ENCODE data around the gene ZCCHC24. TPM values are rescaled to one million over a fixed set of nuclear protein-coding genes. Genes with fewer than 3 reads are reported as not detected.
"Not testable (repeated sequence)": the region's sequence is repeated elsewhere in the genome, so short reads cannot be mapped to it uniquely, and the experiment has no call there.

ZCCHC24 gene
- total and polyA plus RNA-seq, 11 donors: 18.7 to 122 (median 49.6) TPM

- no peak for ATAC-seq
- H3K4me1 ChIP-seq: peaks cover 2 to 27% (median 11%) of the 10 kb centered on the region in 12 donors
These were observed 2.7 kb upstream of the ZCCHC24 start for GRCh38 chr10:79447911-79448731.

GRCh38 chr10:79447249-79447648, 1.8 kb upstream of the ZCCHC24 start:
- peak in 1 of 5 donors; percentile 5 for DNase-seq
- H3K27me3 ChIP-seq, H3K4me3 ChIP-seq, H3K9me3 ChIP-seq, ATAC-seq, H3K36me3 ChIP-seq: not testable (repeated sequence)
- peaks cover 2 to 36% (median 19%) of the 10 kb centered on the region in 12 donors for H3K4me1 ChIP-seq
- 91 to 96% (median 94%) methylated on average over 6 of the region's 6 CpGs for WGBS, 4 donors
- H3K27ac ChIP-seq: peak overlapping the region in 4 of 12 donors; percentile 70 to 98 (median 96)
- intact Hi-C loops (cut with DNase I): loop anchor here in 4 of 10 donors (2.0 to 10.0 kb wide), 5 partner anchors 20 to 70 kb away; no protein-coding TSS in a partner anchor

More at GRCh38 chr10:79447911-79448731, 2.7 kb upstream of the ZCCHC24 start:
- no peak for TF ChIP-seq CTCF (IDR thresholded peaks at IDR 0.05)
- no peak for TF ChIP-seq POLR2A (IDR thresholded peaks at IDR 0.05)
- WGBS, 4 donors: 88 to 97% (median 95%) methylated on average over 5 of the region's 5 CpGs
- Histone ChIP-seq H3K27ac (no peak overlapping the region), H3K27me3 (no peaks in the 10 kb centered on the region), H3K9me3 (no peaks in the 10 kb centered on the region), H3K36me3 (peaks cover 0 to 3% (median 0%) of the 10 kb centered on the region in 9 donors), H3K4me3 (no peak overlapping the region)
- intact Hi-C loops (cut with DNase I): loop anchor here in 4 of 10 donors (2.0 to 10.0 kb wide), 5 partner anchors 19 to 71 kb away; no protein-coding TSS in a partner anchor
- DNase-seq: peak in 1 of 5 donors; percentile 10

- Histone ChIP-seq H3K9me3 (no peaks in the 10 kb centered on the region), H3K27me3 (no peaks in the 10 kb centered on the region), H3K4me1 (peaks cover 2 to 41% (median 24%) of the 10 kb centered on the region in 12 donors), H3K4me3 (peak overlapping the region; percentile 20 to 99 (median 90)), H3K36me3 (peaks cover 0 to 8% (median 0%) of the 10 kb centered on the region in 9 donors), H3K27ac (peak overlapping the region; percentile 62 to 98 (median 96))
- DNase-seq (peak in 3 of 5 donors; percentile 76 to 85 (median 79)), ATAC-seq (peak in 3 of 4 donors; percentile 1 to 8 (median 2))
- intact Hi-C loops (cut with DNase I): loop anchor here in 4 of 10 donors (2.0 to 10.0 kb wide), 5 partner anchors 20 to 69 kb away; no protein-coding TSS in a partner anchor
- TF ChIP-seq CTCF (IDR thresholded peaks at IDR 0.05) (no peak), POLR2A (IDR thresholded peaks at IDR 0.05) (no peak)
- WGBS, 4 donors: 22 to 49% (median 24%) methylated on average over 12 to 16 of the region's 16 CpGs
These were observed 1.3 kb upstream of the ZCCHC24 start for GRCh38 chr10:79446758-79447084.

GRCh38 chr10:79445977-79446757, 743 bp upstream of the ZCCHC24 start:
- DNase-seq (peak; percentile 73 to 88 (median 83)), ATAC-seq (peak; percentile 4 to 29 (median 16))
- H3K4me1 ChIP-seq: peaks cover 4 to 46% (median 30%) of the 10 kb centered on the region in 12 donors
- H3K9me3 ChIP-seq: no peaks in the 10 kb centered on the region
- peak overlapping the region; percentile 62 to 98 (median 96) for H3K27ac ChIP-seq
- H3K4me3 ChIP-seq: peak overlapping the region; percentile 20 to 99 (median 90)
- H3K36me3 ChIP-seq: peaks cover 0 to 8% (median 0%) of the 10 kb centered on the region in 9 donors
- no peaks in the 10 kb centered on the region for H3K27me3 ChIP-seq
- TF ChIP-seq POLR2A (IDR thresholded peaks at IDR 0.05) (no peak), CTCF (IDR thresholded peaks at IDR 0.05) (no peak)
- intact Hi-C loops (cut with DNase I): loop anchor here in 6 of 10 donors (2.0 to 10.0 kb wide), 8 partner anchors 21 to 69 kb away; no protein-coding TSS in a partner anchor
- WGBS, 4 donors: 1% methylated on average over 27 to 43 of the region's 43 CpGs
